H1 (cell line): ENCODE results near the gene CLCF1. TPM values are rescaled to one million over a fixed set of nuclear protein-coding genes. Genes with fewer than 3 reads are reported as not detected.

ENCODE experiments used
- JUND ChIP-seq: IDR thresholded peaks from 2 replicates; pipeline ENCODE4 v1.6.1; 2011; ENCODE audit warnings: mild to moderate bottlenecking, improper control_type of control experiment, low read length
- RAD21 ChIP-seq, 2 experiments: IDR thresholded peaks in 1 of 2; conservative IDR thresholded peaks in 1 of 2; 2 replicates each; pipeline ENCODE4 v1.6.1; 2011; ENCODE audit warnings: low read depth in 2 of 2, low read length in 2 of 2, improper control_type of control experiment in 1 of 2, inconsistent platforms in 1 of 2, mild to moderate bottlenecking in 1 of 2, moderate library complexity in 1 of 2
- SP4 ChIP-seq: IDR thresholded peaks from 2 replicates; pipeline ENCODE4 v1.6.1; 2012; ENCODE audit warnings: low read length, inconsistent platforms
- YY1 ChIP-seq: IDR thresholded peaks from 2 replicates; pipeline ENCODE4 v1.6.1; 2011; ENCODE audit warnings: low read depth, mild to moderate bottlenecking, low read length
- polyA plus RNA-seq, 7 experiments: library from polyadenylated mRNA; depleted of rRNA in 3 of 7; stranded (reverse) in 5 of 7; unstranded in 2 of 7; fragments of >200 nt in 5 of 7; fragments of 200-250 nt in 2 of 7; gene quantifications; 1 replicate in 5 of 7; 2 replicates in 1 of 7; 4 replicates in 1 of 7; pipeline versions ENCODE4 v1.2.1 to v1.2.3, GENCODE V29; 2011 to 2013; ENCODE audit warnings: missing spikeins in 2 of 7, mixed read lengths in 2 of 7
- total RNA-seq: library from RNA; stranded (reverse); fragmentation: NEBNext Ultra II Directional; extraction: Animal tissue kit (Norgen Biotek cat#: 25700); gene quantifications from 2 replicates; pipeline ENCODE4 v1.2.1, GENCODE V29; 2021
- TF ChIP-seq, protein P1 (sequence below): fragments of 300-600 bp; sonication (generic); IDR thresholded peaks from 2 replicates; pipeline ENCODE4 v1.7.1; 2012; ENCODE audit warnings: low read length, moderate library complexity, mild to moderate bottlenecking, inconsistent platforms; ENCODE audit not compliant: insufficient replicate concordance

The CLCF1 gene
- total and polyA plus RNA-seq, 2 of the 8 experiments (the other 6 are each of a cell fraction or from before 2014, with no cell fraction given): 0.32 to 1.2 TPM

DNA sequence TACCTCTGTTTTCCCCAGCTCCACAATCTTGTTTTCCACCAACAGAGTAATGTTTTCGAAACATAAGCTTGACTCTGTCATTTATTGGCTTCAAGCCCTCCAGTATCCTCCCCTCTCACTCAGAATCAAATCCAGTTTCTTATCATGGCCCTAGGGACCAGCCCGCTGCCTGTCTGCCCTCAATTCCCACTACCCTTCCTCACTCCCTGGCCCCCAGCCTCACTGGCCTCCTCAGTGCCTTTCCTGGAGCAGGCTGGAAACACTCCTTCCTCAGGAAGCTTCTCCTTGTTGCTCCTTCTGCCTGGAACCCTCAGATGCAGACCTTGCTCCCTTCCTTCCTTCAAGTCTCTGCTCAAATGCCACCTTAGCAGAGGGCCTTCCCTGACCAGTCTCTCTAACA, 23.9 kb downstream of the CLCF1 start (continued):
- TF ChIP-seq, protein P1, sequence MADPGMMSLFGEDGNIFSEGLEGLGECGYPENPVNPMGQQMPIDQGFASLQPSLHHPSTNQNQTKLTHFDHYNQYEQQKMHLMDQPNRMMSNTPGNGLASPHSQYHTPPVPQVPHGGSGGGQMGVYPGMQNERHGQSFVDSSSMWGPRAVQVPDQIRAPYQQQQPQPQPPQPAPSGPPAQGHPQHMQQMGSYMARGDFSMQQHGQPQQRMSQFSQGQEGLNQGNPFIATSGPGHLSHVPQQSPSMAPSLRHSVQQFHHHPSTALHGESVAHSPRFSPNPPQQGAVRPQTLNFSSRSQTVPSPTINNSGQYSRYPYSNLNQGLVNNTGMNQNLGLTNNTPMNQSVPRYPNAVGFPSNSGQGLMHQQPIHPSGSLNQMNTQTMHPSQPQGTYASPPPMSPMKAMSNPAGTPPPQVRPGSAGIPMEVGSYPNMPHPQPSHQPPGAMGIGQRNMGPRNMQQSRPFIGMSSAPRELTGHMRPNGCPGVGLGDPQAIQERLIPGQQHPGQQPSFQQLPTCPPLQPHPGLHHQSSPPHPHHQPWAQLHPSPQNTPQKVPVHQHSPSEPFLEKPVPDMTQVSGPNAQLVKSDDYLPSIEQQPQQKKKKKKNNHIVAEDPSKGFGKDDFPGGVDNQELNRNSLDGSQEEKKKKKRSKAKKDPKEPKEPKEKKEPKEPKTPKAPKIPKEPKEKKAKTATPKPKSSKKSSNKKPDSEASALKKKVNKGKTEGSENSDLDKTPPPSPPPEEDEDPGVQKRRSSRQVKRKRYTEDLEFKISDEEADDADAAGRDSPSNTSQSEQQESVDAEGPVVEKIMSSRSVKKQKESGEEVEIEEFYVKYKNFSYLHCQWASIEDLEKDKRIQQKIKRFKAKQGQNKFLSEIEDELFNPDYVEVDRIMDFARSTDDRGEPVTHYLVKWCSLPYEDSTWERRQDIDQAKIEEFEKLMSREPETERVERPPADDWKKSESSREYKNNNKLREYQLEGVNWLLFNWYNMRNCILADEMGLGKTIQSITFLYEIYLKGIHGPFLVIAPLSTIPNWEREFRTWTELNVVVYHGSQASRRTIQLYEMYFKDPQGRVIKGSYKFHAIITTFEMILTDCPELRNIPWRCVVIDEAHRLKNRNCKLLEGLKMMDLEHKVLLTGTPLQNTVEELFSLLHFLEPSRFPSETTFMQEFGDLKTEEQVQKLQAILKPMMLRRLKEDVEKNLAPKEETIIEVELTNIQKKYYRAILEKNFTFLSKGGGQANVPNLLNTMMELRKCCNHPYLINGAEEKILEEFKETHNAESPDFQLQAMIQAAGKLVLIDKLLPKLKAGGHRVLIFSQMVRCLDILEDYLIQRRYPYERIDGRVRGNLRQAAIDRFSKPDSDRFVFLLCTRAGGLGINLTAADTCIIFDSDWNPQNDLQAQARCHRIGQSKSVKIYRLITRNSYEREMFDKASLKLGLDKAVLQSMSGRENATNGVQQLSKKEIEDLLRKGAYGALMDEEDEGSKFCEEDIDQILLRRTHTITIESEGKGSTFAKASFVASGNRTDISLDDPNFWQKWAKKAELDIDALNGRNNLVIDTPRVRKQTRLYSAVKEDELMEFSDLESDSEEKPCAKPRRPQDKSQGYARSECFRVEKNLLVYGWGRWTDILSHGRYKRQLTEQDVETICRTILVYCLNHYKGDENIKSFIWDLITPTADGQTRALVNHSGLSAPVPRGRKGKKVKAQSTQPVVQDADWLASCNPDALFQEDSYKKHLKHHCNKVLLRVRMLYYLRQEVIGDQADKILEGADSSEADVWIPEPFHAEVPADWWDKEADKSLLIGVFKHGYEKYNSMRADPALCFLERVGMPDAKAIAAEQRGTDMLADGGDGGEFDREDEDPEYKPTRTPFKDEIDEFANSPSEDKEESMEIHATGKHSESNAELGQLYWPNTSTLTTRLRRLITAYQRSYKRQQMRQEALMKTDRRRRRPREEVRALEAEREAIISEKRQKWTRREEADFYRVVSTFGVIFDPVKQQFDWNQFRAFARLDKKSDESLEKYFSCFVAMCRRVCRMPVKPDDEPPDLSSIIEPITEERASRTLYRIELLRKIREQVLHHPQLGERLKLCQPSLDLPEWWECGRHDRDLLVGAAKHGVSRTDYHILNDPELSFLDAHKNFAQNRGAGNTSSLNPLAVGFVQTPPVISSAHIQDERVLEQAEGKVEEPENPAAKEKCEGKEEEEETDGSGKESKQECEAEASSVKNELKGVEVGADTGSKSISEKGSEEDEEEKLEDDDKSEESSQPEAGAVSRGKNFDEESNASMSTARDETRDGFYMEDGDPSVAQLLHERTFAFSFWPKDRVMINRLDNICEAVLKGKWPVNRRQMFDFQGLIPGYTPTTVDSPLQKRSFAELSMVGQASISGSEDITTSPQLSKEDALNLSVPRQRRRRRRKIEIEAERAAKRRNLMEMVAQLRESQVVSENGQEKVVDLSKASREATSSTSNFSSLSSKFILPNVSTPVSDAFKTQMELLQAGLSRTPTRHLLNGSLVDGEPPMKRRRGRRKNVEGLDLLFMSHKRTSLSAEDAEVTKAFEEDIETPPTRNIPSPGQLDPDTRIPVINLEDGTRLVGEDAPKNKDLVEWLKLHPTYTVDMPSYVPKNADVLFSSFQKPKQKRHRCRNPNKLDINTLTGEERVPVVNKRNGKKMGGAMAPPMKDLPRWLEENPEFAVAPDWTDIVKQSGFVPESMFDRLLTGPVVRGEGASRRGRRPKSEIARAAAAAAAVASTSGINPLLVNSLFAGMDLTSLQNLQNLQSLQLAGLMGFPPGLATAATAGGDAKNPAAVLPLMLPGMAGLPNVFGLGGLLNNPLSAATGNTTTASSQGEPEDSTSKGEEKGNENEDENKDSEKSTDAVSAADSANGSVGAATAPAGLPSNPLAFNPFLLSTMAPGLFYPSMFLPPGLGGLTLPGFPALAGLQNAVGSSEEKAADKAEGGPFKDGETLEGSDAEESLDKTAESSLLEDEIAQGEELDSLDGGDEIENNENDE: no peak
- TF ChIP-seq RAD21 (IDR thresholded peaks at IDR 0.05 in 1 of 2, conservative IDR thresholded peaks at IDR 0.05 in 1 of 2; ENCODE audit: low read depth in 2 of 2, low read length in 2 of 2): no peak
- TF ChIP-seq YY1: no peak
- no peak for TF ChIP-seq SP4
- no peak for TF ChIP-seq JUND
